GM19193 (cell line): ENCODE measurements around the gene RPS19BP1.

Source experiments
- POLR2A ChIP-seq: IDR thresholded peaks from 4 replicates; pipeline ENCODE4 v1.6.1; 2011; ENCODE audit not compliant: insufficient read depth, insufficient read length; ENCODE audit errors: extremely low read depth

RPS19BP1 gene

GRCh38 chr22:39567135-39567946, 34.8 kb upstream of the RPS19BP1 start:
- no peak for TF ChIP-seq POLR2A

- no peak for TF ChIP-seq POLR2A
Observed at GRCh38 chr22:39565414-39565944, 32.9 kb upstream of the RPS19BP1 start.

- no peak for TF ChIP-seq POLR2A
Observed at GRCh38 chr22:39563571-39564428, 31.3 kb upstream of the RPS19BP1 start.

- no peak for TF ChIP-seq POLR2A
Observed at GRCh38 chr22:39562839-39563489, 30.4 kb upstream of the RPS19BP1 start.

- TF ChIP-seq POLR2A = no peak
Observed at GRCh38 chr22:39560127-39560526, 27.6 kb upstream of the RPS19BP1 start.

- no peak for TF ChIP-seq POLR2A
Observed at GRCh38 chr22:39559456-39560105, 27.0 kb upstream of the RPS19BP1 start.

GRCh38 chr22:39558950-39559349, 26.4 kb upstream of the RPS19BP1 start:
- TF ChIP-seq POLR2A = no peak

- TF ChIP-seq POLR2A = no peak
Observed at GRCh38 chr22:39558254-39558727, 25.7 kb upstream of the RPS19BP1 start.

- TF ChIP-seq POLR2A = no peak
Observed at GRCh38 chr22:39556970-39557841, 24.7 kb upstream of the RPS19BP1 start.

- no peak for TF ChIP-seq POLR2A
Observed at GRCh38 chr22:39554151-39554550, 21.6 kb upstream of the RPS19BP1 start.

GRCh38 chr22:39553429-39553828, 20.9 kb upstream of the RPS19BP1 start:
- no peak for TF ChIP-seq POLR2A

GRCh38 chr22:39547587-39547947, 15.0 kb upstream of the RPS19BP1 start:
- no peak for TF ChIP-seq POLR2A

- TF ChIP-seq POLR2A = no peak
Observed at GRCh38 chr22:39546889-39547586, 14.5 kb upstream of the RPS19BP1 start.
